IPS-15b (cell line): ENCODE results near the gene OPN4.

Source experiments
- H3K27me3 ChIP-seq: one replicate; pipeline ENCODE4 v1.6.1; 2013; ENCODE audit warnings: low read length; ENCODE audit not compliant: control insufficient read depth, insufficient read depth
- H3K36me3 ChIP-seq: one replicate; pipeline ENCODE4 v1.6.1; 2013; ENCODE audit warnings: low read length; ENCODE audit not compliant: control insufficient read depth, insufficient read depth
- H3K4me1 ChIP-seq: one replicate; pipeline ENCODE4 v1.6.1; 2013; ENCODE audit warnings: mild to moderate bottlenecking, low read length; ENCODE audit not compliant: control insufficient read depth, insufficient read depth
- H3K4me3 ChIP-seq: one replicate; pipeline ENCODE4 v1.5.1; 2013; ENCODE audit warnings: low read depth, low read length
- H3K9ac ChIP-seq: one replicate; pipeline ENCODE4 v1.6.1; 2013; ENCODE audit warnings: low read depth, mild to moderate bottlenecking, low read length
- H3K9me3 ChIP-seq: one replicate; pipeline ENCODE4 v1.6.1; 2013; ENCODE audit warnings: mild to moderate bottlenecking, low read length; ENCODE audit not compliant: control insufficient read depth, insufficient read depth

The OPN4 gene

GRCh38 chr10:86673827-86674581 lies 19.7 kb downstream of the OPN4 start:
- Histone ChIP-seq H3K9me3 (no peaks in the 10 kb centered on the region), H3K9ac (no peak overlapping the region), H3K4me3 (no peak overlapping the region), H3K4me1 (no peaks in the 10 kb centered on the region), H3K27me3 (no peaks in the 10 kb centered on the region), H3K36me3 (no peaks in the 10 kb centered on the region)

- no peaks in the 10 kb centered on the region for H3K27me3 ChIP-seq
- H3K4me1 ChIP-seq, result no peaks in the 10 kb centered on the region
- H3K4me3 ChIP-seq, result no peak overlapping the region
- no peak overlapping the region for H3K9ac ChIP-seq
- H3K9me3 ChIP-seq, result no peaks in the 10 kb centered on the region
- H3K36me3 ChIP-seq, result no peaks in the 10 kb centered on the region
Measured at GRCh38 chr10:86674912-86675311, 20.6 kb downstream of the OPN4 start.

- H3K4me1 ChIP-seq, result no peaks in the 10 kb centered on the region
- no peaks in the 10 kb centered on the region for H3K36me3 ChIP-seq
- H3K9ac ChIP-seq, result no peak overlapping the region
- no peak overlapping the region for H3K4me3 ChIP-seq
- no peaks in the 10 kb centered on the region for H3K27me3 ChIP-seq
- no peaks in the 10 kb centered on the region for H3K9me3 ChIP-seq
Measured at GRCh38 chr10:86677374-86677773, 23.0 kb downstream of the OPN4 start.

GRCh38 chr10:86678999-86679792 lies 24.8 kb downstream of the OPN4 start:
- no peaks in the 10 kb centered on the region for H3K9me3 ChIP-seq
- H3K36me3 ChIP-seq, result no peaks in the 10 kb centered on the region
- no peaks in the 10 kb centered on the region for H3K4me1 ChIP-seq
- no peak overlapping the region for H3K9ac ChIP-seq
- H3K27me3 ChIP-seq, result no peaks in the 10 kb centered on the region
- no peak overlapping the region for H3K4me3 ChIP-seq

GRCh38 chr10:86681047-86681446 lies 26.7 kb downstream of the OPN4 start:
- Histone ChIP-seq H3K4me3 (no peak overlapping the region), H3K9ac (no peak overlapping the region)

GRCh38 chr10:86681722-86682386 lies 27.5 kb downstream of the OPN4 start:
- H3K36me3 ChIP-seq, result no peaks in the 10 kb centered on the region
- no peaks in the 10 kb centered on the region for H3K27me3 ChIP-seq
- H3K9ac ChIP-seq, result no peak overlapping the region
- H3K9me3 ChIP-seq, result no peaks in the 10 kb centered on the region
- peaks cover 6% of the 10 kb centered on the region for H3K4me1 ChIP-seq
- H3K4me3 ChIP-seq, result no peak overlapping the region

More at GRCh38 chr10:86681047-86681446, 26.7 kb downstream of the OPN4 start:
- H3K4me1 ChIP-seq, result peaks cover 6% of the 10 kb centered on the region
- H3K36me3 ChIP-seq, result no peaks in the 10 kb centered on the region
- H3K27me3 ChIP-seq, result no peaks in the 10 kb centered on the region
- no peaks in the 10 kb centered on the region for H3K9me3 ChIP-seq

GRCh38 chr10:86682675-86683074 lies 28.3 kb downstream of the OPN4 start:
- Histone ChIP-seq H3K9ac (no peak overlapping the region), H3K4me3 (no peak overlapping the region), H3K4me1 (peaks cover 6% of the 10 kb centered on the region), H3K36me3 (no peaks in the 10 kb centered on the region), H3K27me3 (no peaks in the 10 kb centered on the region), H3K9me3 (no peaks in the 10 kb centered on the region)

- H3K4me3 ChIP-seq, result no peak overlapping the region
- no peaks in the 10 kb centered on the region for H3K36me3 ChIP-seq
- H3K9me3 ChIP-seq, result no peaks in the 10 kb centered on the region
- peaks cover 14% of the 10 kb centered on the region for H3K4me1 ChIP-seq
- no peaks in the 10 kb centered on the region for H3K27me3 ChIP-seq
- H3K9ac ChIP-seq, result no peak overlapping the region
Measured at GRCh38 chr10:86684331-86685097, 30.2 kb downstream of the OPN4 start.

GRCh38 chr10:86685416-86685815 lies 31.1 kb downstream of the OPN4 start:
- H3K4me1 ChIP-seq, result peaks cover 14% of the 10 kb centered on the region
- no peak overlapping the region for H3K9ac ChIP-seq
- H3K36me3 ChIP-seq, result no peaks in the 10 kb centered on the region
- H3K9me3 ChIP-seq, result no peaks in the 10 kb centered on the region
- H3K4me3 ChIP-seq, result no peak overlapping the region
- H3K27me3 ChIP-seq, result no peaks in the 10 kb centered on the region

- peaks cover 14% of the 10 kb centered on the region for H3K4me1 ChIP-seq
- H3K4me3 ChIP-seq, result no peak overlapping the region
- no peaks in the 10 kb centered on the region for H3K27me3 ChIP-seq
- H3K9me3 ChIP-seq, result no peaks in the 10 kb centered on the region
- no peaks in the 10 kb centered on the region for H3K36me3 ChIP-seq
- no peak overlapping the region for H3K9ac ChIP-seq
Measured at GRCh38 chr10:86685893-86686632, 31.7 kb downstream of the OPN4 start.

- Histone ChIP-seq H3K9ac (no peak overlapping the region), H3K4me1 (peaks cover 14% of the 10 kb centered on the region), H3K36me3 (no peaks in the 10 kb centered on the region), H3K27me3 (no peaks in the 10 kb centered on the region), H3K9me3 (no peaks in the 10 kb centered on the region), H3K4me3 (no peak overlapping the region)
Measured at GRCh38 chr10:86686972-86687371, 32.6 kb downstream of the OPN4 start.
